H9 (cell line): ENCODE data around the gene KIF12. TPM values are rescaled to one million over a fixed set of nuclear protein-coding genes. Genes with fewer than 3 reads are reported as not detected.

ENCODE experiments used
- DNase-seq: peaks from one replicate; pipeline ENCODE4 v3.0.0-alpha.2; 2017
- H2AFZ ChIP-seq: one replicate; pipeline ENCODE4 v1.6.1; 2013; ENCODE audit warnings: mild to moderate bottlenecking, low read length, control low read depth, moderate library complexity
- H2AK5ac ChIP-seq: 2 replicates; pipeline ENCODE4 v1.6.1; 2013; ENCODE audit warnings: low read length, control low read depth, mixed read lengths; ENCODE audit not compliant: insufficient read length
- H2BK120ac ChIP-seq: one replicate; pipeline ENCODE4 v1.6.1; 2013; ENCODE audit warnings: low read depth, mild to moderate bottlenecking, low read length, control low read depth, inconsistent platforms; ENCODE audit not compliant: poor library complexity, severe bottlenecking
- H2BK12ac ChIP-seq: 2 replicates; pipeline ENCODE4 v1.6.1; 2013; ENCODE audit warnings: low read length, control low read depth, mixed read lengths, low read depth; ENCODE audit not compliant: insufficient read length
- H2BK15ac ChIP-seq: 2 replicates; pipeline ENCODE4 v1.6.1; 2013; ENCODE audit warnings: low read depth, low read length, control low read depth
- H2BK20ac ChIP-seq: one replicate; pipeline ENCODE4 v1.6.1; 2013; ENCODE audit warnings: low read depth, mild to moderate bottlenecking, low read length, control low read depth, inconsistent platforms; ENCODE audit not compliant: poor library complexity, severe bottlenecking
- H2BK5ac ChIP-seq: 2 replicates; pipeline ENCODE4 v1.6.1; 2013; ENCODE audit warnings: low read length, control low read depth, mixed read lengths; ENCODE audit not compliant: insufficient read length
- H3K14ac ChIP-seq: 2 replicates; pipeline ENCODE4 v1.6.1; 2013; ENCODE audit warnings: low read length, control low read depth; ENCODE audit not compliant: insufficient read depth
- H3K18ac ChIP-seq: 2 replicates; pipeline ENCODE4 v1.6.1; 2013; ENCODE audit warnings: low read depth, mild to moderate bottlenecking, mixed read lengths, low read length, control low read depth; ENCODE audit not compliant: insufficient read length
- H3K23ac ChIP-seq: 2 replicates; pipeline ENCODE4 v1.6.1; 2013; ENCODE audit warnings: low read length, control low read depth, mixed read lengths, low read depth; ENCODE audit not compliant: insufficient read length
- H3K23me2 ChIP-seq: 2 replicates; pipeline ENCODE4 v1.6.1; 2013; ENCODE audit warnings: low read depth, mild to moderate bottlenecking, mixed read lengths, low read length, control low read depth; ENCODE audit not compliant: insufficient read length, poor library complexity, severe bottlenecking
- H3K27ac ChIP-seq: 2 replicates; pipeline ENCODE4 v1.5.1; 2013; ENCODE audit warnings: low read length, control low read depth, mixed read lengths, low read depth; ENCODE audit not compliant: insufficient read length
- H3K27me3 ChIP-seq: 2 replicates; pipeline ENCODE4 v1.6.1; 2013; ENCODE audit warnings: low read length, control low read depth, inconsistent platforms; ENCODE audit not compliant: insufficient read depth
- H3K4ac ChIP-seq: 2 replicates; pipeline ENCODE4 v1.6.1; 2013; ENCODE audit warnings: low read depth, mild to moderate bottlenecking, control low read depth, inconsistent platforms, low read length, moderate library complexity
- H3K4me1 ChIP-seq: 2 replicates; pipeline ENCODE4 v1.6.1; 2013; ENCODE audit warnings: low read length, control low read depth, inconsistent platforms; ENCODE audit not compliant: insufficient read depth
- H3K4me2 ChIP-seq: 2 replicates; pipeline ENCODE4 v1.6.1; 2013; ENCODE audit warnings: low read length, control low read depth, mixed read lengths; ENCODE audit not compliant: insufficient read length, insufficient read depth
- H3K56ac ChIP-seq: 2 replicates; pipeline ENCODE4 v1.6.1; 2013; ENCODE audit warnings: low read depth, mild to moderate bottlenecking, mixed read lengths, low read length, control low read depth; ENCODE audit not compliant: insufficient read length
- H3K79me1 ChIP-seq: 2 replicates; pipeline ENCODE4 v1.6.1; 2013; ENCODE audit warnings: low read depth, mild to moderate bottlenecking, moderate library complexity, low read length, control low read depth, inconsistent platforms; ENCODE audit not compliant: insufficient read depth, poor library complexity, severe bottlenecking
- H3K79me2 ChIP-seq: 2 replicates; pipeline ENCODE4 v1.6.1; 2013; ENCODE audit warnings: low read length, control low read depth, inconsistent platforms; ENCODE audit not compliant: insufficient read depth
- H3K9ac ChIP-seq: 2 replicates; pipeline ENCODE4 v1.6.1; 2013; ENCODE audit warnings: low read length, control low read depth, mixed read lengths; ENCODE audit not compliant: insufficient read length; ENCODE audit errors: extremely low read depth
- H3K9me3 ChIP-seq: one replicate; pipeline ENCODE4 v1.6.1; 2013; ENCODE audit warnings: low read depth, low read length, inconsistent platforms; ENCODE audit not compliant: control insufficient read depth
- H3T11ph ChIP-seq: one replicate; pipeline ENCODE4 v1.6.1; 2013; ENCODE audit warnings: mild to moderate bottlenecking, low read length, control low read depth, inconsistent platforms
- H4K20me1 ChIP-seq: one replicate; pipeline ENCODE4 v1.6.1; 2013; ENCODE audit not compliant: control insufficient read depth, insufficient read length, insufficient read depth
- H4K5ac ChIP-seq: 2 replicates; pipeline ENCODE4 v1.6.1; 2013; ENCODE audit warnings: low read depth, mild to moderate bottlenecking, mixed read lengths, low read length, control low read depth; ENCODE audit not compliant: insufficient read length
- H4K8ac ChIP-seq: replicated peaks from 2 replicates; pipeline ENCODE4 v1.6.1; 2013; ENCODE audit warnings: low read length, control low read depth, mixed read lengths, low read depth; ENCODE audit not compliant: insufficient read length
- H4K91ac ChIP-seq: 2 replicates; pipeline ENCODE4 v1.6.1; 2013; ENCODE audit warnings: low read depth, mild to moderate bottlenecking, moderate library complexity, mixed read lengths, low read length, control low read depth; ENCODE audit not compliant: insufficient read length
- H3K27ac Mint-ChIP-seq, 3 experiments: 2 replicates in 2 of 3; 3 replicates in 1 of 3; pipeline ENCODE4 v1.8.0; 2020 to 2021; ENCODE audit warnings: mixed read lengths in 3 of 3, mild to moderate bottlenecking in 1 of 3, moderate library complexity in 1 of 3
- H3K27me3 Mint-ChIP-seq: 2 replicates; pipeline ENCODE4 v1.8.0; 2021; ENCODE audit warnings: low read depth, mild to moderate bottlenecking, moderate library complexity, mixed read lengths
- H3K36me3 Mint-ChIP-seq, 3 experiments: 2 replicates in 2 of 3; 3 replicates in 1 of 3; pipeline ENCODE4 v1.8.0; 2020 to 2021; ENCODE audit warnings: low read depth in 3 of 3, mixed read lengths in 3 of 3; ENCODE audit not compliant: insufficient read depth in 1 of 3
- H3K4me1 Mint-ChIP-seq, 2 experiments: 2 replicates each; pipeline ENCODE4 v1.8.0; 2020; ENCODE audit warnings: mixed read lengths in 2 of 2
- H3K4me3 Mint-ChIP-seq, 2 experiments: 2 replicates in 1 of 2; 3 replicates in 1 of 2; pipeline ENCODE4 v1.8.0; 2020 to 2021; ENCODE audit warnings: mild to moderate bottlenecking in 2 of 2, mixed read lengths in 2 of 2, moderate library complexity in 1 of 2
- H3K9me3 Mint-ChIP-seq, 2 experiments: 2 replicates in 1 of 2; 3 replicates in 1 of 2; pipeline ENCODE4 v1.8.0; 2020; ENCODE audit warnings: mild to moderate bottlenecking in 2 of 2, mixed read lengths in 2 of 2, moderate library complexity in 1 of 2
- CTCF ChIP-seq: fragments of 200-600 bp; sonication (generic); conservative IDR thresholded peaks from 3 replicates; pipeline ENCODE4 v1.8.0; 2021; ENCODE audit warnings: antibody characterized with exemption, mild to moderate bottlenecking
- WGBS: extraction: QIAGEN DNeasy Blood & Tissue Kit; methylation state at CpG from one replicate; pipeline ENCODE4 v1.1.7; 2013; ENCODE audit warnings: missing lambda C conversion rate, low lambda C conversion rate, mixed read lengths; ENCODE audit not compliant: insufficient read length; ENCODE audit errors: extremely low coverage; 5-methylcytosine and 5-hydroxymethylcytosine counted together
- total RNA-seq: library from RNA; stranded (reverse); gene quantifications from 2 replicates; pipeline ENCODE4 v1.2.1, GENCODE V29; 2021

Gene KIF12
- total RNA-seq, 1 experiment from 2014 or later, result 3.3 TPM

- Mint-ChIP-seq H3K9me3 (no peaks in the 10 kb centered on the region; a peak in 1 of 5 replicates), H3K36me3 (peaks cover 3 to 31% (median 21%) of the 10 kb centered on the region in 3 experiments; a peak in 6 of 7 replicates), H3K27me3 (no peaks in the 10 kb centered on the region), H3K4me3 (no peak overlapping the region), H3K4me1 (peaks cover 2 to 11% of the 10 kb centered on the region in 2 experiments), H3K27ac (no peak overlapping the region)
- Histone ChIP-seq H2BK120ac (no peak overlapping the region), H3K23ac (no peak overlapping the region), H2AK5ac (no peak overlapping the region), H4K20me1 (no peaks in the 10 kb centered on the region), H4K8ac (no peak overlapping the region), H2BK15ac (no peak overlapping the region), H3T11ph (no peak overlapping the region), H3K9me3 (no peaks in the 10 kb centered on the region), H3K4ac (no peak overlapping the region), H3K18ac (no peak overlapping the region), H2BK20ac (no peak overlapping the region), H2AFZ (no peak overlapping the region), H3K23me2 (no peaks in the 10 kb centered on the region), H3K56ac (no peak overlapping the region), H3K4me1 (no peaks in the 10 kb centered on the region), H2BK12ac (no peak overlapping the region), H4K5ac (no peak overlapping the region), H4K91ac (no peak overlapping the region), H3K4me2 (no peak overlapping the region), H3K27me3 (no peaks in the 10 kb centered on the region), H3K79me1 (no peaks in the 10 kb centered on the region), H3K14ac (no peak overlapping the region), H2BK5ac (no peak overlapping the region), H3K9ac (no peak overlapping the region), H3K27ac (no peak overlapping the region), H3K79me2 (no peaks in the 10 kb centered on the region)
- TF ChIP-seq CTCF, result no peak
- no peak for DNase-seq
- WGBS, result no CpG with 5 or more reads among the region's 7 CpGs
These were observed 43.2 kb downstream of the KIF12 start for GRCh38 chr9:114055894-114056293.
